PC-3 (cell line): Measurements from ENCODE around the gene TSPAN4.

Experiments used
- CTCF ChIP-seq: fragments of 300-600 bp; sonication (generic); conservative IDR thresholded peaks from 2 replicates; pipeline ENCODE4 v1.5.1; 2017; ENCODE audit warnings: antibody characterized with exemption, low read depth, mild to moderate bottlenecking, low read length
- EZH2phosphoT487 ChIP-seq: fragments of 300-600 bp; sonication (generic); IDR thresholded peaks from 2 replicates; pipeline ENCODE4 v1.6.1; 2018; ENCODE audit warnings: mild to moderate bottlenecking, antibody characterized with exemption, low read length, borderline replicate concordance

GRCh38 chr11:804599-804964 lies 38.1 kb upstream of the TSPAN4 start:
- TF ChIP-seq CTCF (no peak), EZH2phosphoT487 (no peak)
